Mesothelial cell of epicardium (in vitro differentiated cells): ENCODE results near the gene BMPR1A. TPM values are rescaled to one million over a fixed set of nuclear protein-coding genes. Genes with fewer than 3 reads are reported as not detected.

Experiments
- DNase-seq, 2 experiments: peaks; one replicate each; pipeline ENCODE4 v3.0.0; 2021; ENCODE audit warnings: low spot score in 2 of 2; ENCODE audit not compliant: unreplicated experiment in 2 of 2
- H3K27ac Mint-ChIP-seq: 2 replicates; pipeline ENCODE4 v1.8.0; 2021; ENCODE audit warnings: mixed read lengths
- H3K27me3 Mint-ChIP-seq: 2 replicates; pipeline ENCODE4 v1.8.0; 2021; ENCODE audit warnings: low read depth, mixed read lengths
- H3K36me3 Mint-ChIP-seq: 2 replicates; pipeline ENCODE4 v1.8.0; 2021; ENCODE audit warnings: mixed read lengths
- H3K4me1 Mint-ChIP-seq: 2 replicates; pipeline ENCODE4 v1.8.0; 2021; ENCODE audit warnings: mixed read lengths
- H3K4me3 Mint-ChIP-seq: 2 replicates; pipeline ENCODE4 v1.8.0; 2021; ENCODE audit warnings: mild to moderate bottlenecking, moderate library complexity, mixed read lengths
- H3K9me3 Mint-ChIP-seq: 2 replicates; pipeline ENCODE4 v1.8.0; 2021; ENCODE audit warnings: mixed read lengths
- CTCF ChIP-seq: fragments of 200-600 bp; sonication (generic); IDR thresholded peaks from one replicate; pipeline ENCODE4 v1.5.0; 2021; ENCODE audit warnings: antibody characterized with exemption; ENCODE audit not compliant: unreplicated experiment
- total RNA-seq: library from RNA; stranded (reverse); gene quantifications from 3 replicates; pipeline ENCODE4 v1.2.1, GENCODE V29; 2021

BMPR1A gene
- total RNA-seq, 1 donor from 2014 or later = 100.0 TPM

DNA sequence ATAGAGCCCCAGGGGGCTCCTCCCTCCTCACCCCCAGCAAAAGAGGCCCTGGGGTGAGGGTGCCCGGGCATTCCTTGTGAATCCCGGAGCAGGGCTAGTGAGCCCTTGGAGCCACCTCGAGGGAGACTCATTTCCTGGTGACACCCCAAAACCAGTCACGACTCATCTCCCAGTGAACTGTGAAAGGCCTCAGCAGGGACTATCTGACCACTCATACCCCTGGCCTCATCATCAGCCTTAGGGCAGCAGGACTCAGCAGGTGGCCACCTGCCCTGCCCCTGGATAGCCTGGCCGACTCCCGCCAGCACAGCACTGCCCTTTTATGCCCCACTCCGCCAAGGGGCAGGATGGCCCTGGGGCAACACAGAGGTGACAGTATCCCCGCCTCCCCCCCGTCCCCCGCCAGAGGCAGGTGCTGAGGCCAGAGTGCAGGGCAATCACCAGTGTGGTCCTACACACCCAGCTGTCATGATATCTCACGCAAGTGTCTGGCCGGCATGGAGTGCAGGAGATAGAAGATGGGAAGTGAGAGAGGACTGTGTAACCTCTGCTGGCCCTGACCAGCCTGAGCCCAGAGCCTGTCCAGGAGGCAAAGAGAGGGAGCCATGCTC is 205.2 kb downstream of the BMPR1A start:
- Mint-ChIP-seq H3K27me3 (no peaks in the 10 kb centered on the region), H3K27ac (no peak overlapping the region), H3K4me1 (peaks cover 47% of the 10 kb centered on the region), H3K4me3 (no peak overlapping the region), H3K9me3 (no peaks in the 10 kb centered on the region), H3K36me3 (no peaks in the 10 kb centered on the region)
- TF ChIP-seq CTCF = no peak
- no peak for DNase-seq

DNA sequence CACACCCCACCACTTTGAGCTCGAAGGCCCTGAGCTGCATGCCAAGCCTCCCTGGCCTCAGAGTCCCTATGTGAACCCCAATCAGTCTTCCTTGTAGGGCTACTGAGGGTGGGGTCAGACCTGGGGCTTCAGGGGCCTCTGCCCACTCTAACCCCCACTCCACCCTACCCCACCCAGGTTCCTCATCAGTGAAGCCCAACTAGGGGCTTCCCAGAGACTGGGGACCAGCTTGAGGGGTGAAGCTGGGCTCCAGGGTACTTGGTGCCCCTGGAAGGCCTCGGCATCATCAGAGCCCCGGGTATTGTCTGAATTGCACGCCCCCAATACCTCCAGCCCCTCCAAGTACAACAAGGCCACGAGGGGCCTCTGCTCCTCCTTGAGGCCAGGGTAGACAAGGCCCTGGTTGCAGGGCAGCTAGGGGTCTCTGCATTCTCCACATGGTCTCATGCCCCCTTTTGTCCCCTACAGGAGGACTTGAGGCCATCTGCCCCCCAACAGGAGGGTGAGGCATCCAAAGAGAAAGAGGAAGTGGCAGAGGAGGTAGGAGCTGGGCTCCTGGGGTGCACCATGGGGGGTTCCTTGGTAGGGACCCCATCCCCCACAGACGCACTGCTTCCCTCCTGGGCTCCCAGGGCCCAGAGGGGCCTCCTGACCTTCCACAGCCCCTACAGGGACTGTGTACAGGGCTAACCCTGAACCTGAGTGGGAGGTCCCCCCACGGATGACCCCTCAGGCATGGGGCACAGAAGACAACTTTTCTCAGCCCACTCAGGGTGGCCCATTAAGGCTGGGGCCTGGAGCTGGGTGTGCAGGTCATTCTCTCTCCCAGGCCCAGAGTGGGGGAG is 205.9 kb downstream of the BMPR1A start:
- H3K36me3 Mint-ChIP-seq = no peaks in the 10 kb centered on the region
- no peaks in the 10 kb centered on the region for H3K9me3 Mint-ChIP-seq
- H3K27ac Mint-ChIP-seq = no peak overlapping the region
- DNase-seq = no peak
- H3K4me3 Mint-ChIP-seq = no peak overlapping the region
- no peak for TF ChIP-seq CTCF
- H3K27me3 Mint-ChIP-seq = no peaks in the 10 kb centered on the region
- H3K4me1 Mint-ChIP-seq = peaks cover 46% of the 10 kb centered on the region

DNA sequence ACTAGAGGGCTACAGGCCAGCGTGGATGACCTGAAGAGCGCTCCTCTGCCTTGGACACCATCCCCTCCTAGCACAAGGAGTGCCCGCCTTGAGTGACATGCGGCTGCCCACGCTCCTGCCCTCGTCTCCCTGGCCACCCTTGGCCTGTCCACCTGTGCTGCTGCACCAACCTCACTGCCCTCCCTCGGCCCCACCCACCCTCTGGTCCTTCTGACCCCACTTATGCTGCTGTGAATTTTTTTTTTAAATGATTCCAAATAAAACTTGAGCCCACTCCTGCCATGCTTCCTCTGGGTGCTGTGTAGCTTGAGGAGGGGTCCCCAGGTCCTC is 206.5 kb downstream of the BMPR1A start:
- peaks cover 42% of the 10 kb centered on the region for H3K4me1 Mint-ChIP-seq
- no peak for DNase-seq
- H3K27me3 Mint-ChIP-seq = no peaks in the 10 kb centered on the region
- no peak for TF ChIP-seq CTCF
- no peaks in the 10 kb centered on the region for H3K36me3 Mint-ChIP-seq
- H3K9me3 Mint-ChIP-seq = no peaks in the 10 kb centered on the region
- H3K4me3 Mint-ChIP-seq = no peak overlapping the region
- H3K27ac Mint-ChIP-seq = no peak overlapping the region

DNA sequence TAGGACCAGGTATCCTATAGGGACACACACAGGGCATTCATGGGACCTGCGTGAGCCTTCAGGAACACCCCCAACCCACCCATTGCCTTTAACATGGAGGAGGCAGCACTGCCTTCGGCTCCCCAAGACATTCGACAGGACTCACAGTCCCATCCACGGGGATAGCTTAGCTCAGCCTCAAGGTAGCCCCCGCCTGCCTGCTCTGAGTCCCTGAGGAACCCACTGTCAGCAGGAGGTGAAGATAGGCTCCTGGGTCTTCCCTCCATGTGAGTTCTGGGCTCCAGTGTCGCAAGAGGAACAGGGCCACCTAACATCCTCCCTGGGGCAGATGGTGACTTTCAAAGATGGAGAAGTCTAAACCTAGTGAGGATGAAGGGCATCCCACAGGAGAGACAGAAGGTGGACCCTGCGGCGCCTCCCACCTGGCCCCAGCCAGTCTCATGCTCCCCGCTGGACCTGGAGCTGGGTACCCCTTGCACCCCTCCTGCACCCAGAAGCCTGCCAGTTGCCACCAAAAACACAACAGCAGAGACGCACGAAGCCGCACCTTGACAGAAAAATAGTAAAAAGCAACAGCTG is 207.0 kb downstream of the BMPR1A start:
- peaks cover 39% of the 10 kb centered on the region for H3K4me1 Mint-ChIP-seq
- H3K36me3 Mint-ChIP-seq = no peaks in the 10 kb centered on the region
- H3K4me3 Mint-ChIP-seq = no peak overlapping the region
- H3K9me3 Mint-ChIP-seq = no peaks in the 10 kb centered on the region
- no peak overlapping the region for H3K27ac Mint-ChIP-seq
- TF ChIP-seq CTCF = no peak
- no peaks in the 10 kb centered on the region for H3K27me3 Mint-ChIP-seq
- no peak for DNase-seq

DNA sequence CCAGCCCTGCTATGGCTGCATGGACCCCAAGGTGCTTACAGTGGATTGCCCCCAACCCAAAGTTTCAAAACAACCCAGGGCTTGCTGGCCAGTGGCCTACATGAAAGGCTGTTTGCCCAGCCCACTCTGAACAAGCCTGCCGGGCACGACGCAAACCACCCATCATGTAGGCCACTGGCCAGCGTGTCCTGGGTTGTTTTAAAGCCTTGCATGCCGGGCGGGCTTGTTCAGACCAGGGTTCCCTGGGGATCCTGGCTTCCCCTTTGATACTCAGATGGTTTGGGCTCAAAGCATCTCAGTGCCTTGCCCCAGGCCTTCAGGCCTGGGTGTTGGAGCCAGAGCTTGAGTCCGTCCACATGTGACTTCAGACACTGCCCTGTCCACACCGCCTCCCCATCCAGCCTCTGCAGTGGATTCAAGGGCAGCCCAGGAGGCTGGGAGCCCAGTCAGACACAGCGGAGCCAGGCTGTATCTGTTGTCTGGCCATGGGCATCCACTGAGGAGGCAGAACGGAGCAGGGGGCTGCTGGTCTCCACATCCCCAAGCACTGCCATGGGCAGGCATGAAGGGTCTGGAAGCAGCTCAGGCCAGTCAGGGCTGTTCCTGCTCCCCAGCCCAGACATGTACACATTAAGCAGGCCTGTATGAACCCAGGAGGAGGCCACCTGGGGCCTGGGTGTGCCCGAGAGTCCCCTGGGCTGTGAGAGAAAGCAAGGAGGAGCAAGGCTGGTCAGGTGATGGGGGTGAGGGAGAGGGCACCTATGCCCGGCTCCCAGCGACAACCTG is 207.8 kb downstream of the BMPR1A start:
- no peaks in the 10 kb centered on the region for H3K36me3 Mint-ChIP-seq
- TF ChIP-seq CTCF = no peak

More for the DNA sequence above, 207.8 kb downstream of the BMPR1A start:
- H3K27me3 Mint-ChIP-seq = no peaks in the 10 kb centered on the region
- H3K4me3 Mint-ChIP-seq = no peak overlapping the region
- no peak for DNase-seq
- no peaks in the 10 kb centered on the region for H3K9me3 Mint-ChIP-seq
- peaks cover 31% of the 10 kb centered on the region for H3K4me1 Mint-ChIP-seq
- no peak overlapping the region for H3K27ac Mint-ChIP-seq
